Esophagus muscularis mucosa (tissue), 4 donors: ENCODE results near the gene DUSP9. TPM values are rescaled to one million over a fixed set of nuclear protein-coding genes. Genes with fewer than 3 reads are reported as not detected.

Experiments
- DNase-seq: peaks from one replicate; pipeline ENCODE4 v3.0.0-alpha.2; 2017; ENCODE audit errors: extremely low spot score
- H3K27ac ChIP-seq, 4 donors: fragments of 200-600 bp; sonication (generic); replicated peaks in 1 of 4; 1 replicate in 3 of 4; 2 replicates in 1 of 4; pipeline ENCODE4 v1.5.1; 2016 to 2019; ENCODE audit warnings: mild to moderate bottlenecking in 1 of 4
- H3K27me3 ChIP-seq, 4 donors: fragments of 200-600 bp; sonication (generic); one replicate each; pipeline versions ENCODE4 v1.5.1 to v1.6.0; 2016 to 2019
- H3K36me3 ChIP-seq, 4 donors: fragments of 200-600 bp; sonication (generic); one replicate each; pipeline ENCODE4 v1.5.1; 2016 to 2019
- H3K4me1 ChIP-seq, 4 donors: fragments of 200-600 bp; sonication (generic); one replicate each; pipeline ENCODE4 v1.5.1; 2016 to 2019
- H3K4me3 ChIP-seq, 4 donors: fragments of 200-600 bp; sonication (generic); 1 replicate in 2 of 4; 2 replicates in 2 of 4; pipeline ENCODE4 v1.5.1; 2016 to 2019; ENCODE audit warnings: mild to moderate bottlenecking in 4 of 4, moderate library complexity in 1 of 4
- H3K9me3 ChIP-seq, 4 donors: fragments of 200-600 bp; sonication (generic); 1 replicate in 3 of 4; 2 replicates in 1 of 4; pipeline ENCODE4 v1.5.1; 2016 to 2019
- CTCF ChIP-seq, 3 experiments: fragments of 200-600 bp in 2 of 3; fragments of 450-650 bp in 1 of 3; sonication (generic) in 2 of 3; IDR thresholded peaks; one replicate each; pipeline ENCODE4 v1.5.1; 2017 to 2019; ENCODE audit warnings: antibody characterized with exemption in 3 of 3, mild to moderate bottlenecking in 2 of 3, moderate library complexity in 1 of 3
- EP300 ChIP-seq: sonication (generic); formaldehyde crosslinking; IDR thresholded peaks from one replicate; pipeline ENCODE4 v1.6.1; 2017; ENCODE audit warnings: antibody characterized with exemption
- POLR2A ChIP-seq: fragments of 450-650 bp; IDR thresholded peaks from one replicate; pipeline ENCODE4 v1.6.1; 2017; ENCODE audit warnings: antibody characterized with exemption, moderate library complexity, mild to moderate bottlenecking, low read depth
- POLR2AphosphoS5 ChIP-seq, 2 donors: sonication (generic); formaldehyde crosslinking; IDR thresholded peaks; one replicate each; pipeline ENCODE4 v1.6.1; 2017; ENCODE audit warnings: antibody characterized with exemption in 2 of 2
- WGBS: methylation state at CpG from one replicate; pipeline ENCODE4 v1.1.5; 2018; 5-methylcytosine and 5-hydroxymethylcytosine counted together
- intact Hi-C: fragments of 100-400 bp; cut with DNase I; formaldehyde crosslinking; loops from one replicate; pipeline ENCODE4 v1.15.1; 2023
- total RNA-seq, 4 donors: library from RNA; depleted of rRNA; stranded (reverse); fragments of >200 nt; gene quantifications; one replicate each; pipeline versions ENCODE4 v1.1.0 to v1.2.1, GENCODE V29; 2016

The DUSP9 gene
- total RNA-seq, 4 donors from 2014 or later = not detected

GRCh38 chrX:153644356-153645125, 2.5 kb upstream of the DUSP9 start:
- Histone ChIP-seq H3K36me3 (no peaks in the 10 kb centered on the region), H3K9me3 (peaks cover 0 to 7% (median 0%) of the 10 kb centered on the region in 4 donors), H3K4me1 (peaks cover 6 to 48% (median 44%) of the 10 kb centered on the region in 4 donors), H3K27ac (no peak overlapping the region), H3K27me3 (peaks cover 0 to 91% (median 39%) of the 10 kb centered on the region in 4 donors), H3K4me3 (peak overlapping the region in 1 of 4 donors; percentile 28)
- no peak for DNase-seq
- intact Hi-C loops = no loop called here
- 31% methylated on average over 27 of the region's 46 CpGs for WGBS
- TF ChIP-seq CTCF (IDR thresholded peaks at IDR 0.05) (no peak), EP300 (no peak), POLR2A (no peak), POLR2AphosphoS5 (IDR thresholded peaks at IDR 0.05) (no peak)

GRCh38 chrX:153645151-153645550, 1.9 kb upstream of the DUSP9 start:
- H3K27ac ChIP-seq = no peak overlapping the region
- peaks cover 6 to 48% (median 44%) of the 10 kb centered on the region in 4 donors for H3K4me1 ChIP-seq
- intact Hi-C loops = no loop called here
- 71% methylated on average over 6 of the region's 6 CpGs for WGBS
- H3K36me3 ChIP-seq = no peaks in the 10 kb centered on the region
- no peak for DNase-seq
- H3K4me3 ChIP-seq = no peak overlapping the region
- peaks cover 0 to 7% (median 0%) of the 10 kb centered on the region in 4 donors for H3K9me3 ChIP-seq
- TF ChIP-seq CTCF (IDR thresholded peaks at IDR 0.05) (no peak), POLR2A (no peak), POLR2AphosphoS5 (IDR thresholded peaks at IDR 0.05) (no peak), EP300 (no peak)
- H3K27me3 ChIP-seq = peaks cover 0 to 97% (median 39%) of the 10 kb centered on the region in 4 donors

GRCh38 chrX:153645921-153646488, 998 bp upstream of the DUSP9 start:
- peaks cover 0 to 7% (median 0%) of the 10 kb centered on the region in 4 donors for H3K9me3 ChIP-seq
- TF ChIP-seq POLR2AphosphoS5 (IDR thresholded peaks at IDR 0.05) (no peak), POLR2A (no peak), CTCF (IDR thresholded peaks at IDR 0.05) (no peak), EP300 (no peak)
- DNase-seq = no peak
- WGBS = 75% methylated on average over 9 of the region's 10 CpGs
- peaks cover 6 to 48% (median 44%) of the 10 kb centered on the region in 4 donors for H3K4me1 ChIP-seq
- no peak overlapping the region for H3K27ac ChIP-seq
- peaks cover 0 to 91% (median 39%) of the 10 kb centered on the region in 4 donors for H3K27me3 ChIP-seq
- H3K36me3 ChIP-seq = no peaks in the 10 kb centered on the region
- H3K4me3 ChIP-seq = no peak overlapping the region
- intact Hi-C loops = no loop called here

GRCh38 chrX:153647461-153648357, 706 bp downstream of the DUSP9 start:
- 25% methylated on average over 20 of the region's 85 CpGs for WGBS
- H3K9me3 ChIP-seq = peaks cover 0 to 7% (median 0%) of the 10 kb centered on the region in 4 donors
- intact Hi-C loops = no loop called here

More at GRCh38 chrX:153647461-153648357, 706 bp downstream of the DUSP9 start:
- no peak for DNase-seq
- no peak overlapping the region for H3K27ac ChIP-seq
- peaks cover 0 to 74% (median 29%) of the 10 kb centered on the region in 4 donors for H3K27me3 ChIP-seq
- no peak for TF ChIP-seq EP300
- TF ChIP-seq POLR2AphosphoS5 (IDR thresholded peaks at IDR 0.05) = no peak
- no peak for TF ChIP-seq CTCF (IDR thresholded peaks at IDR 0.05)
- no peak for TF ChIP-seq POLR2A
- H3K4me1 ChIP-seq = peaks cover 6 to 36% (median 32%) of the 10 kb centered on the region in 4 donors
- peak overlapping the region; percentile 23 to 34 (median 30) for H3K4me3 ChIP-seq
- no peaks in the 10 kb centered on the region for H3K36me3 ChIP-seq
